ENCODE measurements around the gene TFAP2A.

DNA sequence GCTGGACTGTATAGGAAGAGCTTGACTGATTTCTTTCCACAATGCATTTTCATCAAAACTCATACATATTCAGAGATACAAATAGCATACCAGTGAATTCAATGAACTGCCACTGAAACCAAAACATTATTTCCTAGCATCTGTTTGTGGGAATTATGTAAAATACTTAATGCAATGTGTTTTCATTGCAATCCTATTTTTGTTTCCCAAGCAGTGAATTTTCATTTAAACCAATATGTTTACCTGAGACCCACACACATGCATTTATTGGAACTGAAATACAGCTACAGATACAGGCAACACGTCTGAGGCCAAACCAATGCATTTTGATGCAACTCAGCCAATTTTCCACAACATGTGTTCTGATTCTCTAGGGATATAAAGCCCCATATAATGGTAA is 33.2 kb upstream of the TFAP2A start:
- TF ChIP-seq RCOR1 (conservative IDR thresholded peaks at IDR 0.05; ENCODE audit: low read depth, low read length) (no peak), POLR2A (IDR thresholded peaks at IDR 0.05; ENCODE audit: low read depth, low read length) (no peak), GABPA (IDR thresholded peaks at IDR 0.05; ENCODE audit: low read depth) (no peak), PAX5 (IDR thresholded peaks at IDR 0.05; ENCODE audit: borderline replicate concordance, low read depth, low read length) (no peak), RAD21 (IDR thresholded peaks at IDR 0.05; ENCODE audit: insufficient read depth, low read depth, low read length) (no peak), BHLHE40 (IDR thresholded peaks at IDR 0.05; ENCODE audit: borderline replicate concordance in 1 of 2, low read depth in 2 of 2, low read length in 1 of 2) (no peak), POLR2AphosphoS5 (IDR thresholded peaks at IDR 0.05; ENCODE audit: low read length) (no peak), HDAC2 (IDR thresholded peaks at IDR 0.05) (no peak)
- TF ChIP-seq, protein P1, sequence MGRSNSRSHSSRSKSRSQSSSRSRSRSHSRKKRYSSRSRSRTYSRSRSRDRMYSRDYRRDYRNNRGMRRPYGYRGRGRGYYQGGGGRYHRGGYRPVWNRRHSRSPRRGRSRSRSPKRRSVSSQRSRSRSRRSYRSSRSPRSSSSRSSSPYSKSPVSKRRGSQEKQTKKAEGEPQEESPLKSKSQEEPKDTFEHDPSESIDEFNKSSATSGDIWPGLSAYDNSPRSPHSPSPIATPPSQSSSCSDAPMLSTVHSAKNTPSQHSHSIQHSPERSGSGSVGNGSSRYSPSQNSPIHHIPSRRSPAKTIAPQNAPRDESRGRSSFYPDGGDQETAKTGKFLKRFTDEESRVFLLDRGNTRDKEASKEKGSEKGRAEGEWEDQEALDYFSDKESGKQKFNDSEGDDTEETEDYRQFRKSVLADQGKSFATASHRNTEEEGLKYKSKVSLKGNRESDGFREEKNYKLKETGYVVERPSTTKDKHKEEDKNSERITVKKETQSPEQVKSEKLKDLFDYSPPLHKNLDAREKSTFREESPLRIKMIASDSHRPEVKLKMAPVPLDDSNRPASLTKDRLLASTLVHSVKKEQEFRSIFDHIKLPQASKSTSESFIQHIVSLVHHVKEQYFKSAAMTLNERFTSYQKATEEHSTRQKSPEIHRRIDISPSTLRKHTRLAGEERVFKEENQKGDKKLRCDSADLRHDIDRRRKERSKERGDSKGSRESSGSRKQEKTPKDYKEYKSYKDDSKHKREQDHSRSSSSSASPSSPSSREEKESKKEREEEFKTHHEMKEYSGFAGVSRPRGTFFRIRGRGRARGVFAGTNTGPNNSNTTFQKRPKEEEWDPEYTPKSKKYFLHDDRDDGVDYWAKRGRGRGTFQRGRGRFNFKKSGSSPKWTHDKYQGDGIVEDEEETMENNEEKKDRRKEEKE (IDR thresholded peaks at IDR 0.05): no peak
- TF ChIP-seq, protein P2, sequence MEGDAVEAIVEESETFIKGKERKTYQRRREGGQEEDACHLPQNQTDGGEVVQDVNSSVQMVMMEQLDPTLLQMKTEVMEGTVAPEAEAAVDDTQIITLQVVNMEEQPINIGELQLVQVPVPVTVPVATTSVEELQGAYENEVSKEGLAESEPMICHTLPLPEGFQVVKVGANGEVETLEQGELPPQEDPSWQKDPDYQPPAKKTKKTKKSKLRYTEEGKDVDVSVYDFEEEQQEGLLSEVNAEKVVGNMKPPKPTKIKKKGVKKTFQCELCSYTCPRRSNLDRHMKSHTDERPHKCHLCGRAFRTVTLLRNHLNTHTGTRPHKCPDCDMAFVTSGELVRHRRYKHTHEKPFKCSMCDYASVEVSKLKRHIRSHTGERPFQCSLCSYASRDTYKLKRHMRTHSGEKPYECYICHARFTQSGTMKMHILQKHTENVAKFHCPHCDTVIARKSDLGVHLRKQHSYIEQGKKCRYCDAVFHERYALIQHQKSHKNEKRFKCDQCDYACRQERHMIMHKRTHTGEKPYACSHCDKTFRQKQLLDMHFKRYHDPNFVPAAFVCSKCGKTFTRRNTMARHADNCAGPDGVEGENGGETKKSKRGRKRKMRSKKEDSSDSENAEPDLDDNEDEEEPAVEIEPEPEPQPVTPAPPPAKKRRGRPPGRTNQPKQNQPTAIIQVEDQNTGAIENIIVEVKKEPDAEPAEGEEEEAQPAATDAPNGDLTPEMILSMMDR (IDR thresholded peaks at IDR 0.05 in 2 of 3, conservative IDR thresholded peaks at IDR 0.05 in 1 of 3; ENCODE audit: control insufficient read depth in 2 of 3, extremely low read depth in 1 of 3, insufficient read depth in 1 of 3, low read depth in 3 of 3, low read length in 3 of 3): no peak
- TF ChIP-seq, protein P3, sequence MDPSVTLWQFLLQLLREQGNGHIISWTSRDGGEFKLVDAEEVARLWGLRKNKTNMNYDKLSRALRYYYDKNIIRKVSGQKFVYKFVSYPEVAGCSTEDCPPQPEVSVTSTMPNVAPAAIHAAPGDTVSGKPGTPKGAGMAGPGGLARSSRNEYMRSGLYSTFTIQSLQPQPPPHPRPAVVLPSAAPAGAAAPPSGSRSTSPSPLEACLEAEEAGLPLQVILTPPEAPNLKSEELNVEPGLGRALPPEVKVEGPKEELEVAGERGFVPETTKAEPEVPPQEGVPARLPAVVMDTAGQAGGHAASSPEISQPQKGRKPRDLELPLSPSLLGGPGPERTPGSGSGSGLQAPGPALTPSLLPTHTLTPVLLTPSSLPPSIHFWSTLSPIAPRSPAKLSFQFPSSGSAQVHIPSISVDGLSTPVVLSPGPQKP (IDR thresholded peaks at IDR 0.05; ENCODE audit: low read depth, low read length): no peak
- TF ChIP-seq, protein P4, sequence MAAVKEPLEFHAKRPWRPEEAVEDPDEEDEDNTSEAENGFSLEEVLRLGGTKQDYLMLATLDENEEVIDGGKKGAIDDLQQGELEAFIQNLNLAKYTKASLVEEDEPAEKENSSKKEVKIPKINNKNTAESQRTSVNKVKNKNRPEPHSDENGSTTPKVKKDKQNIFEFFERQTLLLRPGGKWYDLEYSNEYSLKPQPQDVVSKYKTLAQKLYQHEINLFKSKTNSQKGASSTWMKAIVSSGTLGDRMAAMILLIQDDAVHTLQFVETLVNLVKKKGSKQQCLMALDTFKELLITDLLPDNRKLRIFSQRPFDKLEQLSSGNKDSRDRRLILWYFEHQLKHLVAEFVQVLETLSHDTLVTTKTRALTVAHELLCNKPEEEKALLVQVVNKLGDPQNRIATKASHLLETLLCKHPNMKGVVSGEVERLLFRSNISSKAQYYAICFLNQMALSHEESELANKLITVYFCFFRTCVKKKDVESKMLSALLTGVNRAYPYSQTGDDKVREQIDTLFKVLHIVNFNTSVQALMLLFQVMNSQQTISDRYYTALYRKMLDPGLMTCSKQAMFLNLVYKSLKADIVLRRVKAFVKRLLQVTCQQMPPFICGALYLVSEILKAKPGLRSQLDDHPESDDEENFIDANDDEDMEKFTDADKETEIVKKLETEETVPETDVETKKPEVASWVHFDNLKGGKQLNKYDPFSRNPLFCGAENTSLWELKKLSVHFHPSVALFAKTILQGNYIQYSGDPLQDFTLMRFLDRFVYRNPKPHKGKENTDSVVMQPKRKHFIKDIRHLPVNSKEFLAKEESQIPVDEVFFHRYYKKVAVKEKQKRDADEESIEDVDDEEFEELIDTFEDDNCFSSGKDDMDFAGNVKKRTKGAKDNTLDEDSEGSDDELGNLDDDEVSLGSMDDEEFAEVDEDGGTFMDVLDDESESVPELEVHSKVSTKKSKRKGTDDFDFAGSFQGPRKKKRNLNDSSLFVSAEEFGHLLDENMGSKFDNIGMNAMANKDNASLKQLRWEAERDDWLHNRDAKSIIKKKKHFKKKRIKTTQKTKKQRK (IDR thresholded peaks at IDR 0.05; ENCODE audit: low read depth, low read length): no peak
